ENCODE results near the gene PPIP5K2.

- TF ChIP-seq POLR2A (IDR thresholded peaks at IDR 0.05; ENCODE audit: low read depth, low read length): no peak
- no peak for TF ChIP-seq POLR2AphosphoS5 (IDR thresholded peaks at IDR 0.05; ENCODE audit: low read depth, low read length)
Observed at GRCh38 chr5:103174147-103174546, 54.0 kb downstream of the PPIP5K2 start.
